ENCODE measurements around the gene RNU7-1.

GRCh38 chr12:6943722-6944380 is at the start of gene RNU7-1, which contains the start of gene C12orf57:
- TF ChIP-seq CTCF (IDR thresholded peaks at IDR 0.05; ENCODE audit: borderline replicate concordance, extremely low read depth, low read length, poor library complexity, severe bottlenecking) (no peak), EZH2 (IDR thresholded peaks at IDR 0.05; ENCODE audit: borderline replicate concordance, low read depth, low read length, severe bottlenecking) (no peak)
